Astrocyte of the spinal cord (primary cell): ENCODE results near the gene RANGRF.

Source experiments
- DNase-seq: peaks from one replicate; pipeline ENCODE4 v3.0.0; 2011; ENCODE audit warnings: low read depth, low spot score
- H3K4me3 ChIP-seq: 2 replicates; pipeline ENCODE4 v1.5.1; 2011; ENCODE audit warnings: low read depth, mild to moderate bottlenecking, low read length, moderate library complexity
- in situ Hi-C: cut with HindIII; loops from 2 replicates; pipeline ENCODE4 v1.10.0; 2017; ENCODE audit warnings: low sequenced_read_pairs
- TF ChIP-seq, protein P1 (sequence below): IDR thresholded peaks from 2 replicates; pipeline ENCODE4 v1.5.1; 2012; ENCODE audit warnings: low read depth, mild to moderate bottlenecking, low read length, inconsistent platforms

RANGRF gene

DNA sequence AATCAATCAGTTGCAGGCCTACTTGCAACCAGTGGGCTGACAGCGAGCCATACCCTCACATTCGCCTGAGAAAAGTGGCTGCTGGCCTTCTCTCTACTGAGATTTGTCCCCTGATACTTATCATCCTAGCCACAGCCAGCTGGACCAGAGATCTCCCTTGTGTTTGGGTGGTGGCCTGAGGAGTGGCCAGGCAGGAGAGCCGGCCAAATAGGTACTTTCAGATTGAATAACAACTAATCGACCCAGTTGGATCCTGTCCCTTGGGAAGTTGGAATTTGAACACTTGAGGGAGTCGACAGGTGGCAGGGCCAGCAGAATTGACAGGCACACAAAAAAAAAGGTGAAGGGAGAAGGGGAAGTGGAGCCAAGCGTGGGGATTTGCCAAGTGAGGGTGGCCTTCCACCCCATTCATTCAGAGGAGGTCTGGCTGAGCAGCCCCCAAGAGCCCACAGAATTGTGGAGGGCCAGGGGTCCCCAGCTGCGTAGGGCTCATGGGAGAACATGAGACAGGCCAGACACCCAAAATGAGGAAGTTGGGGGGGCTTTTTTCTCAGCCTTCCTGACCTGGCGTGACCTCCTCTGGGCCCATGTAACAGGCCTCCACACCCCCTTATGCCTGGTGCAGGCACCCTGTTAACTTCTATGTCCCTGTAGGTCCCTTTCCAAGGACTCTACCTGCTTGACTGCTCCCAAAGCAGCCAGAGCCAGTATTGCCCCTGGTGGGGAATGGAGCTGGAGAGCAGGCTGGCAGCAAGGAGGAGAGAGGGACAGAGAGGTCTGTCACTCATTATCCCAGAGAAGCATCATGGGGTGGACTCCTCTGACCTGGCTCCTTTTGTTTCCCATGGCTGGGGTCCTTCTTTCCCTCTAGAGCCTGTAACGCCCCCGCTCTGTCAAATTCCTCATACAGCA is 2.9 kb upstream of the RANGRF start:
- no peak overlapping the region for H3K4me3 ChIP-seq
- DNase-seq, result no peak
- TF ChIP-seq, protein P1, sequence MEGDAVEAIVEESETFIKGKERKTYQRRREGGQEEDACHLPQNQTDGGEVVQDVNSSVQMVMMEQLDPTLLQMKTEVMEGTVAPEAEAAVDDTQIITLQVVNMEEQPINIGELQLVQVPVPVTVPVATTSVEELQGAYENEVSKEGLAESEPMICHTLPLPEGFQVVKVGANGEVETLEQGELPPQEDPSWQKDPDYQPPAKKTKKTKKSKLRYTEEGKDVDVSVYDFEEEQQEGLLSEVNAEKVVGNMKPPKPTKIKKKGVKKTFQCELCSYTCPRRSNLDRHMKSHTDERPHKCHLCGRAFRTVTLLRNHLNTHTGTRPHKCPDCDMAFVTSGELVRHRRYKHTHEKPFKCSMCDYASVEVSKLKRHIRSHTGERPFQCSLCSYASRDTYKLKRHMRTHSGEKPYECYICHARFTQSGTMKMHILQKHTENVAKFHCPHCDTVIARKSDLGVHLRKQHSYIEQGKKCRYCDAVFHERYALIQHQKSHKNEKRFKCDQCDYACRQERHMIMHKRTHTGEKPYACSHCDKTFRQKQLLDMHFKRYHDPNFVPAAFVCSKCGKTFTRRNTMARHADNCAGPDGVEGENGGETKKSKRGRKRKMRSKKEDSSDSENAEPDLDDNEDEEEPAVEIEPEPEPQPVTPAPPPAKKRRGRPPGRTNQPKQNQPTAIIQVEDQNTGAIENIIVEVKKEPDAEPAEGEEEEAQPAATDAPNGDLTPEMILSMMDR, result no peak
- in situ Hi-C loops, result no loop called here

- no peak for DNase-seq
- TF ChIP-seq, protein P1, result no peak
- in situ Hi-C loops, result no loop called here
- H3K4me3 ChIP-seq, result peak overlapping the region; percentile 65
Observed at GRCh38 chr17:8287651-8288335, 677 bp upstream of the RANGRF start.

DNA sequence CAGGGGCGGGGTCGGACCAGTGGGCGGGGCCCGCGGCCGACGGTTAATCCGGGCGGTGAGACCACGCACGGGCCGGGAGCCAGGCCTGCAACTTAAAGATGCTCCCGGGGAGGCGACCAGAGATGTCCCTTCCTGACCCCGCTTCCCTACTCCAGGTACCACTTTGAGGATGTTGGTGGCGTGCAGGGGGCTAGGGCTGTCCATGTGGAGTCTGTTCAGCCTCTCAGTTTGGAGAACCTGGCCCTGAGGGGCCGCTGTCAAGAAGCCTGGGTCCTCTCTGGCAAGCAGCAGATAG is 580 bp downstream of the RANGRF start:
- DNase-seq, result peak; percentile 3

GRCh38 chr17:8290043-8290442 is 1.6 kb downstream of the RANGRF start:
- no peak for DNase-seq
- in situ Hi-C loops, result no loop called here
- H3K4me3 ChIP-seq, result no peak overlapping the region
- TF ChIP-seq, protein P1, result no peak

More for the DNA sequence above, 580 bp downstream of the RANGRF start:
- peak overlapping the region; percentile 65 for H3K4me3 ChIP-seq
- TF ChIP-seq, protein P1, result no peak
- in situ Hi-C loops, result no loop called here

GRCh38 chr17:8292639-8293395 is 4.3 kb downstream of the RANGRF start:
- in situ Hi-C loops, result no loop called here
- H3K4me3 ChIP-seq, result no peak overlapping the region
- TF ChIP-seq, protein P1, result no peak
- no peak for DNase-seq

DNA sequence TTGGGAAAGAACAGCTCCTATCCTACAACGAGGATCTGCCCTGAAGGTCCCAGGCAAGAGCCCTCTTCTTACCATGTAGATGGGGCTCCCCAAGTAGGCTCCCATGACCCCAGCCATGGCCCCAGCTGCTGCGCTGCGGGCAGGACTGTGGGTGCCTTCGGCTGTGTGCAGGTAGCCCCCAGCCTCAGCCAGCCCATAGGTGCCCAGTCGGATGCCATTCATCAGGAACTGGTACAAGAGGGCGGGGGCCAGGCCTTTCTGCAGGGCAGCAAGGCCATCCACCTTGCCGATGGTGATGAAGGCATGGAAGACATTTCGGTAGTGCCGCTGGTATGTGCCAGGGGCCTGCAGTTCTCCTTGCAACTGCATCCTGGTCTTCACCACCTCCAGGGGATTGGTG is 5.9 kb downstream of the RANGRF start:
- in situ Hi-C loops, result no loop called here
- TF ChIP-seq, protein P1, result no peak
- H3K4me3 ChIP-seq, result no peak overlapping the region

More for the DNA sequence above, 5.9 kb downstream of the RANGRF start:
- no peak for DNase-seq
